Activated CD8-positive, alpha-beta memory T cell treated with anti-CD3 and anti-CD28 coated beads for 36 hours (primary cell): ENCODE measurements around the gene LSMEM2. TPM values are rescaled to one million over a fixed set of nuclear protein-coding genes. Genes with fewer than 3 reads are reported as not detected.

Experiments used
- CTCF ChIA-PET: fragments of 350-600 bp; sonication (Branson Sonifier 250); formaldehyde crosslinking; loops from one replicate; lab custom pipeline; 2021; ENCODE audit warnings: antibody characterized with exemption; lab: Charles Lee
- POLR2A ChIA-PET: fragments of 350-600 bp; sonication (Branson Sonifier 250); formaldehyde crosslinking; loops from one replicate; lab custom pipeline; 2021; ENCODE audit warnings: antibody characterized with exemption; lab: Charles Lee
- total RNA-seq, 2 experiments: library from RNA; stranded (reverse); gene quantifications; one replicate each; pipeline ENCODE4 v1.2.3, GENCODE V29; 2021

The LSMEM2 gene
- total RNA-seq = not detected

- ChIA-PET CTCF (interaction anchor here (1.1 to 2.1 kb wide), 4 partner anchors 9 to 87 kb away, joined by 3 to 7 read pairs (median 4); no protein-coding TSS in a partner anchor), POLR2A (interaction anchor here (0.5 to 1.5 kb wide), 3 partner anchors 13 to 44 kb away, joined by 3 to 6 read pairs (median 4); partner anchors contain the start of genes GNAI2 and IFRD2)
These were observed at the start of gene LSMEM2 for GRCh38 chr3:50278880-50279224. TSS of gene LSMEM2 (plus strand) at chr3:50279087. CDS start at chr3:50279114, 27 bp downstream.

- POLR2A ChIA-PET = no interaction called here
- CTCF ChIA-PET = interaction anchor here (5.8 to 9.5 kb wide), 5 partner anchors 11 to 44 kb away, joined by 47 to 190 read pairs (median 88); partner anchors contain the start of genes GNAI2 and GNAT1
These were observed 49.4 kb upstream of the LSMEM2 start for GRCh38 chr3:50229490-50229889.

DNA sequence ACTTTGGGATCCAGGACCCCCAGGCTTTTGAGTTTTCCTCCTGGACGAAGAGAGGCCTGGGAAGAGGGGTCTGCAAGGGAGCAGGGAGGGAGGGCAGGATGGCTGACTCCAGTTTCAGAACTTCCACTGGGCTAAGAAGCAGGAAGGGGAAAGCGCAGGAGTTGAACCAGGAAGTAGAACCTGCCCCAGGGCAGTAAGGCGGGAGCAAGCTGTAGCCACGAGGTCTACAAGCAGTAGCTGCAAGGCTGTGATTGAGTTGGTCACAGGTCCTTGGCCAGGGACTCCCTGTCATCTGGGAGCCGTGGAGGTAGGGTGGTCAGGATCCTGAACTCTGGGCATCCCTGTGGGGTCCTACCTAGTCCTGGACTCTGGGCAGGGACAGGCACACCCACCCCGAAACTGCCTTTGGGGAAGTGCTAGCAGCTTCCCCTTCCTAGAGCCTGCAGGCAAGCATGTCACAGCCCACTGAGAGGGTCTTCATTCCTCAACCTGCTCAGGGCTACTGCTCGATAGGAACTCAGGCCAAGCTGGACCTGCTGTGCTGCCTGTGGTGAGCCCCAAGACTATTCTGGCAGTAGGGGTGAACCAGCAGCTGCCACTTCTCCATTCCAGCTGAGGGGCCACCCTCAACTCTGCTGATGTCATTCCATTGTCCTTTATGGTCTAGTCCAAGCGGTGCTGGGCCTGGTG is 48.6 kb upstream of the LSMEM2 start:
- ChIA-PET CTCF (interaction anchor here (5.8 to 9.5 kb wide), 5 partner anchors 10 to 43 kb away, joined by 47 to 190 read pairs (median 88); partner anchors contain the start of genes GNAI2 and GNAT1), POLR2A (interaction anchor here (1.6 kb wide), 1 partner anchor 16 kb away, joined by 3 read pairs; no protein-coding TSS in a partner anchor)

DNA sequence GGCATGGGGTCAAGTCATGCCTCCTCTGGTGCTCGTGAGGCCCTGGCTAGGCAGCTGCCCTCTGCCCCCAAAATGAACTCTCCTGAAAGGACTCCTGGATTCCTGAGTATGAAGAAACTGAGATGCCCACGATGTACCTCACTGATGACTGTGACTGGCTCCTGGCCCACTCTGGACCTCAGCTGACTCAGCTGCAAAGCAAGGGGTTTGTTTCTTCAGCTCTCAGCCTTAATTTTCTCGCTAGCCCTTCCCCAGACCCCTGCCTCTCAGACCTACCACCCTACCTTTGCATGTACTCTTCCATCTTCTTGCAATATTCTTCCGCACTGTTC is 48.1 kb upstream of the LSMEM2 start:
- ChIA-PET POLR2A (interaction anchor here (1.6 kb wide), 1 partner anchor 16 kb away, joined by 3 read pairs; no protein-coding TSS in a partner anchor), CTCF (interaction anchor here (0.6 to 9.5 kb wide), 5 partner anchors 10 to 46 kb away, joined by 3 to 190 read pairs (median 88); partner anchors contain the start of genes GNAI2 and GNAT1)

DNA sequence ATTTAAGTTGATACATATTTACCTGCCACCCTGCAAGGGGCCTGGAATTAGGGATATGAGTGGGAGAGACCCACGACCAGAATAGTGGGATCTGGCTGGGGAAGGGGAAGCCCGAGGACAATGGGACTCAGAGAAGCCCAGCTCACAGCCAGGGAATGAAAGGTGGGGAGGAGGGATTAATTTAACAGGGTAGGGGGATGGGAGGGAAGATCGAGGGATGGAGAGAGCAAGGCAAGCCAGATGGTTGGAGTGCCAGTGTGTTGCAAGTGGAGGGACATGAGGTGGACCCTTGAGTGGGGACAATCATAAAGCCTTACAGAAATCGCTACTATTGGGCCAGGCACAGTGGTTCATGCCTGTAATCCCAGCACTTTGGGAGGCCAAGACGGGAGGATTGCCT is 47.3 kb upstream of the LSMEM2 start:
- POLR2A ChIA-PET = interaction anchor here (1.6 kb wide), 1 partner anchor 15 kb away, joined by 3 read pairs; no protein-coding TSS in a partner anchor
- CTCF ChIA-PET = interaction anchor here (0.6 to 9.5 kb wide), 4 partner anchors 18 to 46 kb away, joined by 3 to 190 read pairs (median 90); partner anchors contain the start of gene GNAT1

GRCh38 chr3:50232303-50232702 is 46.6 kb upstream of the LSMEM2 start:
- POLR2A ChIA-PET = no interaction called here
- CTCF ChIA-PET = interaction anchor here (1.2 to 9.5 kb wide), 2 partner anchors 39 to 40 kb away, joined by 3 to 190 read pairs; partner anchors contain the start of gene GNAT1

DNA sequence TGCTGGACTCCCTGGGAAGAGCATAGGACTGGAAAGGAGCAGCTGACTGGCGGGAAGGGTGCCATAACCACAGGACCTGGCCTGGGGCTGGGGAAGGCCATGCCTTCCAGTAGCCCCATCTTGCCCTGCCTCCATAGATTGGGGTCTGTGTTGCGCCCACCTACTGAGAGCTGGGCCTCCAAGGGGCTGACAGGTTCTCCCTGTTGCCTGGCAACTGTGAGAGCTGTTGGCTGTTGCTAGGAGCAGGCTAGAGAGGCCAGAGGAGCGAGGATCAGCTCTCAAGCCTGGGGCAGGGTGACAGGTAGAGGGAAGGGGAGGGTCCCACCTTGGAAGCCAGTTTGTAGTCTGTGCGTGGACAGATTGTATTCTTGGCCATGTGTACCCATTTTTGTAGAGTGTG is 45.7 kb upstream of the LSMEM2 start:
- POLR2A ChIA-PET = no interaction called here
- CTCF ChIA-PET = interaction anchor here (1.0 to 6.3 kb wide), 6 partner anchors 10 to 42 kb away, joined by 3 to 43 read pairs (median 5); no protein-coding TSS in a partner anchor

DNA sequence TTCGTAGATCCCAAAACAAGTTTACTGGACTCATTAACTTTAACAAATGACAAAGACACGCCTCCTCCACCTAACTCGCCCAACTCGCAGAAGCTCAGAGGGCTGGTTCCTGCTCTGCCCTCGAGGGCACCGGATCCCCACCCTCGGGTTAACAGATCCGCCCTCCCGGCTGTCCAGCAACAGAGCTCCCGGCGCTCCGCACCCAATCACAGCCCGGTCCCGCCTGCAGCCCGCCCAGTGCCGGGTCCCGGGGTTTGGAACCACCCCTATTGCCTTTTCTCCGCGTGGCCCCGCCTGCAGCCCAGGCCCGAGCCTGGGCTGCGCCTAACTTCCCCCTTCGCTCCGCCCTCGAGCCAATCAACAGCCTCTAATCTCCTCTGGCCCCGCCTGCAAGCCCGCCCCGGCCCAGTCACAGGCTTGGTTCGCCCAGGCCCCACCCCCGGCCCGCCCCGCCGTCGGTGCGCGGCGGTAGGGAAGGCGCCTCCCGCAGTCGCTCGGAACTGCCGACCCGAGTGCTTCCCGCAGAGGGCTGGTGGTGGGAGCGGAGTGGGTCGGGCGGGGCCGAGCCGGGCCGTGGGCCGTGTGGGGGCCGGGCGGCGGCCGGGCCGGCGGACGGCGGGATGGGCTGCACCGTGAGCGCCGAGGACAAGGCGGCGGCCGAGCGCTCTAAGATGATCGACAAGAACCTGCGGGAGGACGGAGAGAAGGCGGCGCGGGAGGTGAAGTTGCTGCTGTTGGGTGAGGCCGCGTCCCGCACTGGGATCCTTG is 43.0 kb upstream of the LSMEM2 start, which contains the start of gene GNAI2:
Gene GNAI2, plus strand, starts transcription at position 489 of the 768 bp plus-strand sequence. Its CDS starts 132 bp downstream, at position 621.
- ChIA-PET POLR2A (interaction anchor here (0.6 to 2.5 kb wide), 6 partner anchors 10 to 1829 kb away, joined by 3 to 17 read pairs (median 4); partner anchors contain the start of gene LSMEM2), CTCF (interaction anchor here (0.6 to 10.7 kb wide), 12 partner anchors 8 to 103 kb away, joined by 3 to 88 read pairs (median 4); partner anchors contain the start of gene IFRD2)

- POLR2A ChIA-PET = interaction anchor here (0.9 to 2.5 kb wide), 4 partner anchors 10 to 101 kb away, joined by 3 to 17 read pairs (median 5); partner anchors contain the start of gene LSMEM2
- CTCF ChIA-PET = interaction anchor here (0.6 to 10.7 kb wide), 4 partner anchors 9 to 102 kb away, joined by 4 to 88 read pairs (median 28); no protein-coding TSS in a partner anchor
These were observed 42.3 kb upstream of the LSMEM2 start for GRCh38 chr3:50236484-50237132.

DNA sequence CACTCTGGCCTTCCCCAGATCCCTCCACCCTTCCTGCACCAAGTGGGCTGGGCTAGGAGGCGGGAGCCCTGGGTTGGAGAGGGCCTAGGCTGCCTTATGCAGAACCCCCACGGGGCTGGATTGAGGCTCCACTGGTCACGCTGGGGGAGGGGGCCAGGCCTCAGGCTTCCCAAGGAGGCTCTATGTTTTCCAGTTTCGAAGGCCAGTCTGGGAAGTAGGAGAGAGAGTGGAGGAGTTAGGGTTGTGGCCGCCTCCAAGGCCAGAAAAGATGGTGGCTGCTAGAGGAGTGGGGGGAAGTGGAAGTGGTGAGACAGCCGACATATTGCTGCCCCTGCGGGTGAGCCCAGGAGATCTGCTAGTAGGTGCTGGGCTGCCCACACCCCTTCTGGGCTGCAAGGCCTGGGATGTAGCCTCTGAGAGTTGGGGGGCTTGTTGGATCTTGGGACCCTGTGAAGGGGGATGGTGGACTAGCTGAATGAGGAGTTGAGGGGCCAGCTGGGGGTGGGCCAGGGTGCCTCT is 41.7 kb upstream of the LSMEM2 start:
- CTCF ChIA-PET = interaction anchor here (0.9 to 10.7 kb wide), 4 partner anchors 10 to 22 kb away, joined by 3 to 88 read pairs (median 28); no protein-coding TSS in a partner anchor
- POLR2A ChIA-PET = interaction anchor here (0.7 to 2.5 kb wide), 4 partner anchors 9 to 100 kb away, joined by 3 to 17 read pairs (median 4); partner anchors contain the start of gene LSMEM2

- ChIA-PET POLR2A (interaction anchor here (0.6 to 2.5 kb wide), 4 partner anchors 9 to 99 kb away, joined by 3 to 17 read pairs (median 3); no protein-coding TSS in a partner anchor), CTCF (interaction anchor here (0.5 to 10.7 kb wide), 4 partner anchors 9 to 191 kb away, joined by 3 to 88 read pairs (median 24); no protein-coding TSS in a partner anchor)
These were observed 40.9 kb upstream of the LSMEM2 start for GRCh38 chr3:50237754-50238548.

DNA sequence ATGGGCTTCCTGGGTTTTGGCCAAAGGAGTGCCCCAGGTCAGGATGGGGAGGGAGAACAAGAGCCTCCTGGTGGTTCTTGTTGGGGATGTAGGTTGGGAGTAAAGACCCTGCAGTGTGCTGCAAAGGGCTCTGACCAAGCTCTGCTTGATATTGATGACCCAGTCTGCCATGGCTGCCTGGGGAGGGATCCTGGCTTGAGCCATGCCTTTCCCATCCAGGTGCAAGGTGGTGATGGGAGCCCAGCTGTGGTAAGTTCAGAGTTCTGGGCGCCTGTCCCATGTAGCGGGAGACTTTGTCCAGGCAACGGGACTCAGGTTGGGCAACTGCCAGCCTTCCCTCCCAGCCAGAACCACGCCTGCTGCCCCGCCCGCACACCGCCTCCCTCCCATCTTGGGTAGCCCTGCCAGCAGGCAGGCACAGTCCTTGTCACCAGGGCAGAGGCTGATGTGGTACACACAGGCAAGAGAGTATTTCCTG is 40.3 kb upstream of the LSMEM2 start:
- POLR2A ChIA-PET = no interaction called here
- CTCF ChIA-PET = interaction anchor here (0.5 to 10.7 kb wide), 3 partner anchors 8 to 192 kb away, joined by 5 to 88 read pairs (median 43); no protein-coding TSS in a partner anchor

DNA sequence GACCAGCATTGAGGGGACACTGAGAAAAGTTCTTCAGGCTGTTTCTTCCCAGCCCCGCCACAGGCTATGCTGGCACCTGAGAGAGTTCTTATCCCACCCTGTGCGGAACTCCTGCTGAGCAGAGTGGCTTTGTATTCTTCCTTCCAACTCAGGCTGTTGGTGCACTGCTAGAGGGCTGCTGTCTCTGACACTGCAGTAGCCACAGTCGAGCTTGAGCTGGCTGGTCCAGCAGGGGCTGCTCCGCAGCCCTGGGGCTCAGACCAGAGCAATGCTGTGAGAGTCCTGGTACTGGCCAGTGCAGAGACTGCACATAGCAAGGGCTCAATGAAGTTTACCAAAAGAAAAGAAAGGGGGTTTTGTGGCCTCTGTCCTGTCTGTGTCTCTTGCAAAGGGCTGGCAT is 39.2 kb upstream of the LSMEM2 start:
- ChIA-PET CTCF (interaction anchor here (1.0 to 10.7 kb wide), 3 partner anchors 12 to 20 kb away, joined by 6 to 88 read pairs (median 10); no protein-coding TSS in a partner anchor), POLR2A (no interaction called here)

GRCh38 chr3:50241163-50241562 is 37.7 kb upstream of the LSMEM2 start:
- ChIA-PET POLR2A (interaction anchor here (1.0 to 1.3 kb wide), 2 partner anchors 13 to 96 kb away, joined by 3 to 4 read pairs; no protein-coding TSS in a partner anchor), CTCF (interaction anchor here (2.6 to 10.7 kb wide), 2 partner anchors 14 to 15 kb away, joined by 10 to 88 read pairs; no protein-coding TSS in a partner anchor)

DNA sequence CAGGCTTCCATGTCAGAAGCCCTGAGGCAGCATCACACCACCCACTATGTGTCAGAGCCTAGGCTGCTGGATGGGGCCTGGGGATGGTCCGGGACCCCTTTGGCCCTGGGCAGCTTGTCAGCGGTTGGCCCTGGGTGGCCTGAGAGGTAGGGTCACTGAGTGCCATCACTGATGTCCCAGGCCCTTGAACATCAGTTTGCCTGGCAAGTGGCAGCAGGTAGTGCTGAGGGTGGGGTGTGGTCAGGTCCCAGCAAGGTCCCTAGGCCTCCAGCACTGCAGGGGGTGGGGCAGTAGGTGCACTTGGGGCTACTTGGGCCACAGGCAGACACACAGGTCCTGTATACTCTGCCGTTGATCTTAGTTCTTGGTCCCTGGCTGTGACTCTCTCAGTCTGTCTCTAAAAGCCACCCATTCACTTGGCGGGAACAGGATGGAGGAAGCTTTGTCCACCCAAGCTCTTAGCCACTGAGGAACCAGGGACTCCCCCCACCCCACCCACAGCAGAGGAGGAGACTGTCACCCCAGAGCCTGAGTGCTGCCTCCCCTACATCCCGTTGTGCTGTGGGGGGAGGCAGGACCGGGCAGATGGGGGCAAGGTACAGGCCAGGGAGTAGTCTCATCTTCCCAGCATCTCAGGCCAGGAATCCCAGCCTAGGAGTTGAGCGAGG is 37.0 kb upstream of the LSMEM2 start:
- ChIA-PET CTCF (interaction anchor here (2.4 to 10.7 kb wide), 4 partner anchors 14 to 47 kb away, joined by 7 to 88 read pairs (median 12); no protein-coding TSS in a partner anchor), POLR2A (interaction anchor here (1.0 to 1.3 kb wide), 2 partner anchors 14 to 96 kb away, joined by 3 to 4 read pairs; no protein-coding TSS in a partner anchor)
